ENCODE data around the gene SCFD2.

DNA sequence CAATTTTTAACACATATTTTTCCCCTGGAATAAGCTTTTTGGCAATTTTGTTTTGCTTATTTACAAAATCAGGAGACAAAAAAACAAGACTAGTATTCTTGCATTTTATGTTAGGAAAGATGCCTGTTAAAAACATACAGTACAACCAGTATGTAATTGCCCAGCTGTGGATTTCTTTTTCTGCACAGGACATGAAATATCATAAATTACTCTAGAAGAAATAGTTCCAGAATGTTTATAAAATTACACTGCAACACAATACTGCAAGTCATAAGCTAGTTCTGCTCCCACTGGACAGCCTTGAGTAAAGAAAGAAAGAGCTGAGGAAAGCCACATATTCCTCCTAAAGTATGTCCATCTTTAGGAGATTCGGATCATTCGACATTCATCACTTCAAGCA is 133.5 kb downstream of the SCFD2 start:
- TF ChIP-seq POLR2A (IDR thresholded peaks at IDR 0.05): no peak
- TF ChIP-seq, protein P1, sequence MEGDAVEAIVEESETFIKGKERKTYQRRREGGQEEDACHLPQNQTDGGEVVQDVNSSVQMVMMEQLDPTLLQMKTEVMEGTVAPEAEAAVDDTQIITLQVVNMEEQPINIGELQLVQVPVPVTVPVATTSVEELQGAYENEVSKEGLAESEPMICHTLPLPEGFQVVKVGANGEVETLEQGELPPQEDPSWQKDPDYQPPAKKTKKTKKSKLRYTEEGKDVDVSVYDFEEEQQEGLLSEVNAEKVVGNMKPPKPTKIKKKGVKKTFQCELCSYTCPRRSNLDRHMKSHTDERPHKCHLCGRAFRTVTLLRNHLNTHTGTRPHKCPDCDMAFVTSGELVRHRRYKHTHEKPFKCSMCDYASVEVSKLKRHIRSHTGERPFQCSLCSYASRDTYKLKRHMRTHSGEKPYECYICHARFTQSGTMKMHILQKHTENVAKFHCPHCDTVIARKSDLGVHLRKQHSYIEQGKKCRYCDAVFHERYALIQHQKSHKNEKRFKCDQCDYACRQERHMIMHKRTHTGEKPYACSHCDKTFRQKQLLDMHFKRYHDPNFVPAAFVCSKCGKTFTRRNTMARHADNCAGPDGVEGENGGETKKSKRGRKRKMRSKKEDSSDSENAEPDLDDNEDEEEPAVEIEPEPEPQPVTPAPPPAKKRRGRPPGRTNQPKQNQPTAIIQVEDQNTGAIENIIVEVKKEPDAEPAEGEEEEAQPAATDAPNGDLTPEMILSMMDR (IDR thresholded peaks at IDR 0.05): no peak

All from sigmoid colon (tissue), 3 donors.